ENCODE measurements around the gene PLAC1.

DNA sequence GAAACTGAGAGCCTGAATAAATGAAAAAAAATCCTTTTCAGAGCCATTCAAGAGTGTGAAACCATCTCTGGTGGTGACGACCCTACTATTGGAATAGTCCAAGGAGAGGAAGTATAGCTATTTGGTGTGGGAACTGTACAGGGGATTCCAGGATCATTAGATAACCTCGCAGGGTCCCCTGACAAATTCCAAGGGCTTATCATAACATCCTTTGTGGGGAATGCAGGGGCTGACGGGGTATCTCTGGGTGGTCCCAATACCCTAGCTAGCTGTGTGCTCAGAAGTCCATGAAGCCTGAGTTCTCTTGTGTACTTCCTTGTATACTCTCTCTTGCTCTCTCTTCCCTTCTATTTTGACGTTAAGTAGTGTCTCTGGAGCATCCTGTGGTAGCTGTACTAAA lies 13.8 kb upstream of the PLAC1 start:
- TF ChIP-seq CTCF (IDR thresholded peaks at IDR 0.05) = no peak
- no peak for TF ChIP-seq POLR2A (IDR thresholded peaks at IDR 0.05)
